Astrocyte (in vitro differentiated cells and primary cell): ENCODE data around the gene PARP9. TPM values are rescaled to one million over a fixed set of nuclear protein-coding genes. Genes with fewer than 3 reads are reported as not detected.

Experiments used
- DNase-seq: peaks from one replicate; pipeline ENCODE4 v3.0.0-alpha.2; 2010; ENCODE audit warnings: low read depth
- FAIRE-seq: peaks from 2 replicates; lab custom pipeline; 2011; peaks lifted over from hg19 to GRCh38; lab: Jason Lieb, UNC
- H2AFZ ChIP-seq: 2 replicates; pipeline ENCODE4 v1.6.0; 2012; ENCODE audit warnings: low read depth, low read length, inconsistent platforms
- H3K27ac ChIP-seq: 2 replicates; pipeline ENCODE4 v1.5.1; 2011; ENCODE audit warnings: low read depth, low read length, inconsistent platforms
- H3K27me3 ChIP-seq: 2 replicates; pipeline ENCODE4 v1.6.0; 2011; ENCODE audit warnings: low read length, inconsistent platforms; ENCODE audit not compliant: insufficient read depth
- H3K36me3 ChIP-seq: 2 replicates; pipeline ENCODE4 v1.5.1; 2011; ENCODE audit warnings: low read length, inconsistent platforms; ENCODE audit not compliant: insufficient read depth
- H3K4me1 ChIP-seq: 2 replicates; pipeline ENCODE4 v1.5.1; 2011; ENCODE audit warnings: low read length, inconsistent platforms; ENCODE audit not compliant: insufficient read depth
- H3K4me2 ChIP-seq: 2 replicates; pipeline ENCODE4 v1.6.0; 2012; ENCODE audit warnings: low read length, inconsistent platforms
- H3K4me3 ChIP-seq: 2 replicates; pipeline ENCODE4 v1.5.1; 2011; ENCODE audit warnings: low read depth, mild to moderate bottlenecking, low read length, inconsistent platforms; ENCODE audit not compliant: insufficient read depth
- H3K79me2 ChIP-seq: 2 replicates; pipeline ENCODE4 v1.6.0; 2012; ENCODE audit warnings: mild to moderate bottlenecking, low read length, inconsistent platforms; ENCODE audit not compliant: insufficient read depth
- H3K9ac ChIP-seq: 2 replicates; pipeline ENCODE4 v1.6.0; 2012; ENCODE audit warnings: mild to moderate bottlenecking, low read length, inconsistent platforms
- H3K9me3 ChIP-seq: 2 replicates; pipeline ENCODE4 v1.5.1; 2012; ENCODE audit warnings: low read depth, mild to moderate bottlenecking, low read length, inconsistent platforms; ENCODE audit not compliant: insufficient read depth
- H4K20me1 ChIP-seq: 2 replicates; pipeline ENCODE4 v1.6.0; 2012; ENCODE audit warnings: low read length, inconsistent platforms; ENCODE audit not compliant: insufficient read depth
- H3K27ac Mint-ChIP-seq: one replicate; pipeline ENCODE4 v1.8.0; 2021; ENCODE audit warnings: mild to moderate bottlenecking, mixed read lengths; ENCODE audit not compliant: unreplicated experiment
- H3K27me3 Mint-ChIP-seq: one replicate; pipeline ENCODE4 v1.8.0; 2021; ENCODE audit warnings: low read depth, mixed read lengths; ENCODE audit not compliant: unreplicated experiment
- H3K36me3 Mint-ChIP-seq: one replicate; pipeline ENCODE4 v1.8.0; 2021; ENCODE audit warnings: low read depth, mixed read lengths; ENCODE audit not compliant: unreplicated experiment
- H3K4me1 Mint-ChIP-seq: one replicate; pipeline ENCODE4 v1.8.0; 2021; ENCODE audit warnings: low read depth, mixed read lengths; ENCODE audit not compliant: unreplicated experiment
- H3K4me3 Mint-ChIP-seq: one replicate; pipeline ENCODE4 v1.8.0; 2021; ENCODE audit warnings: mild to moderate bottlenecking, moderate library complexity, mixed read lengths; ENCODE audit not compliant: unreplicated experiment
- H3K9me3 Mint-ChIP-seq: one replicate; pipeline ENCODE4 v1.8.0; 2021; ENCODE audit warnings: mild to moderate bottlenecking, mixed read lengths; ENCODE audit not compliant: unreplicated experiment
- EZH2 ChIP-seq: IDR thresholded peaks from 2 replicates; pipeline ENCODE4 v1.6.1; 2012; ENCODE audit warnings: mild to moderate bottlenecking, low read length, inconsistent platforms; ENCODE audit not compliant: insufficient read depth
- total RNA-seq: library from RNA; stranded (reverse); gene quantifications from 2 replicates; pipeline ENCODE4 v1.2.1, GENCODE V29; 2021
- TF ChIP-seq, protein P1 (sequence below): IDR thresholded peaks from 2 replicates; pipeline ENCODE4 v1.5.1; 2011; ENCODE audit warnings: low read depth, mild to moderate bottlenecking, inconsistent platforms, low read length, moderate library complexity; ENCODE audit not compliant: insufficient read depth

Gene PARP9
- total RNA-seq, 1 donor from 2014 or later, result 74.1 TPM

DNA sequence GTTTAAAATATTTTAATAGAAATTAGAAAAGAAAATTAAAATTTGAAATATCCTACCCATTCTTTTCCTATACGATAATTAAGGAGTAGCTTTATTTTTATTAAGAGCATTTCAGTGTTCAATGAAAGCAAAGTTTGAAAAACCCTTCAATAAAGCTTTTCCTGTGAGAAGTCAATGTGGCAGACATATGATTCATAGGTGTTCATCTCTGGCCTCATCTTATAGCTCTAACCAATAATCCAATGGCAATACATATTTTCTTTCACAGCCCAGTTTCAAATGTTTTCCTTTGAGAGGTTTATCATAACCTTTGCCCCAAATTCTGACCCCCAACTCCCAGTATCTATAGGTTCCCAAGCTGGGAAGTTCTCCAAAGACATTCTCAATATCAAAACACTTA, 57.6 kb downstream of the PARP9 start:
- Histone ChIP-seq H3K4me3 (no peak overlapping the region), H3K4me2 (no peak overlapping the region), H4K20me1 (peaks cover 96% of the 10 kb centered on the region), H3K9me3 (no peaks in the 10 kb centered on the region), H3K27me3 (no peaks in the 10 kb centered on the region), H2AFZ (no peak overlapping the region), H3K9ac (no peak overlapping the region), H3K4me1 (peaks cover 3% of the 10 kb centered on the region), H3K27ac (no peak overlapping the region), H3K79me2 (peaks cover 100% of the 10 kb centered on the region), H3K36me3 (no peaks in the 10 kb centered on the region)
- Mint-ChIP-seq H3K4me3 (no peak overlapping the region), H3K27me3 (no peaks in the 10 kb centered on the region), H3K9me3 (no peaks in the 10 kb centered on the region), H3K36me3 (peaks cover 5% of the 10 kb centered on the region), H3K27ac (no peak overlapping the region), H3K4me1 (peaks cover 41% of the 10 kb centered on the region)
- DNase-seq (no peak), FAIRE-seq (no peak)
- TF ChIP-seq EZH2, result no peak
- TF ChIP-seq, protein P1, sequence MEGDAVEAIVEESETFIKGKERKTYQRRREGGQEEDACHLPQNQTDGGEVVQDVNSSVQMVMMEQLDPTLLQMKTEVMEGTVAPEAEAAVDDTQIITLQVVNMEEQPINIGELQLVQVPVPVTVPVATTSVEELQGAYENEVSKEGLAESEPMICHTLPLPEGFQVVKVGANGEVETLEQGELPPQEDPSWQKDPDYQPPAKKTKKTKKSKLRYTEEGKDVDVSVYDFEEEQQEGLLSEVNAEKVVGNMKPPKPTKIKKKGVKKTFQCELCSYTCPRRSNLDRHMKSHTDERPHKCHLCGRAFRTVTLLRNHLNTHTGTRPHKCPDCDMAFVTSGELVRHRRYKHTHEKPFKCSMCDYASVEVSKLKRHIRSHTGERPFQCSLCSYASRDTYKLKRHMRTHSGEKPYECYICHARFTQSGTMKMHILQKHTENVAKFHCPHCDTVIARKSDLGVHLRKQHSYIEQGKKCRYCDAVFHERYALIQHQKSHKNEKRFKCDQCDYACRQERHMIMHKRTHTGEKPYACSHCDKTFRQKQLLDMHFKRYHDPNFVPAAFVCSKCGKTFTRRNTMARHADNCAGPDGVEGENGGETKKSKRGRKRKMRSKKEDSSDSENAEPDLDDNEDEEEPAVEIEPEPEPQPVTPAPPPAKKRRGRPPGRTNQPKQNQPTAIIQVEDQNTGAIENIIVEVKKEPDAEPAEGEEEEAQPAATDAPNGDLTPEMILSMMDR, result no peak

DNA sequence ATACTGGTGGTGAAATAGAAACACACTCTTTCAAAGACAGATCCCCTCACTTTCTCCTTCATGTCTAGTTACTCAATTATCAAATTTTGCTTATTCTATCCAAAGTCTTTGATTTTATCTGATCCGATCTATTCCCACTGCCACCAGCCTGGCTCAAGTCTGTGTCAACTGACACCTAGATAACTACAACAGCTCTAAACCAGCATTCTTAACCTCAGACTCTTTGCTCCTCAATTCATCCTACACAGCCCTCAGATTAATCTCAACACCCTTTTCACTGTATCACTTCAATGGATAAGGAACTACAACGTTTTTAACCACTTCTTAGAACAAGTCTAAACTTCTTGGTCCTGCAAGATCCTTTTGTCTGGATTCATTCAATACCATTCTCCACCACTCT, 58.4 kb downstream of the PARP9 start:
- H4K20me1 ChIP-seq, result peaks cover 96% of the 10 kb centered on the region
- no peak overlapping the region for H3K27ac Mint-ChIP-seq
- FAIRE-seq, result no peak

DNA sequence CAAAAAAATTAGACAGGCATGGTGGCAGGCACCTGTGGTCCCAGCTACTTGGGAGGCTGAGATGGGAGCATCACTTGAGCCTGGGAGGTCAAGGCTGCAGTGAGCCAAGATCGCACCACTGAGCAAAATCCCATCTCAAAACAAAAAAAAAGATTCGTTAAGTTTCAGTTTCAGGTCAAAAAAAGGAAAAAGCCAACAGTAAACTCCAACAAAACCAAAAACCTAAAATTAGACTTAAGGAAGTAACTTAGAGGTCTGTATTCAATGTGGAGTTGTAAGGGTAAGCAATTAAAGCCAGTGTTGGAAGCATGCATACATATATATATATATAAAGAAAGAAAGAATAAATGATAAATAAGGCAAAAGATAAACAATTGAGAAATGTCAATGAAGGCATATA, 61.2 kb downstream of the PARP9 start:
- no peak overlapping the region for H3K4me3 ChIP-seq
- TF ChIP-seq, protein P1, result no peak
- TF ChIP-seq EZH2, result no peak
- peaks cover under 1% of the 10 kb centered on the region for H3K4me1 ChIP-seq
- H2AFZ ChIP-seq, result no peak overlapping the region
- peaks cover 99% of the 10 kb centered on the region for H3K79me2 ChIP-seq
- Mint-ChIP-seq H3K27ac (no peak overlapping the region), H3K4me1 (peaks cover 38% of the 10 kb centered on the region), H3K4me3 (no peak overlapping the region), H3K36me3 (peaks cover 5% of the 10 kb centered on the region), H3K9me3 (no peaks in the 10 kb centered on the region), H3K27me3 (no peaks in the 10 kb centered on the region)
- FAIRE-seq (no peak), DNase-seq (no peak)
- H3K27me3 ChIP-seq, result no peaks in the 10 kb centered on the region
- H4K20me1 ChIP-seq, result peaks cover 95% of the 10 kb centered on the region
- H3K36me3 ChIP-seq, result no peaks in the 10 kb centered on the region
- no peak overlapping the region for H3K9ac ChIP-seq
- no peak overlapping the region for H3K4me2 ChIP-seq
- H3K9me3 ChIP-seq, result no peaks in the 10 kb centered on the region
- no peak overlapping the region for H3K27ac ChIP-seq

More for the DNA sequence above, 58.4 kb downstream of the PARP9 start:
- no peaks in the 10 kb centered on the region for H3K27me3 ChIP-seq
- Mint-ChIP-seq H3K4me3 (no peak overlapping the region), H3K27me3 (no peaks in the 10 kb centered on the region), H3K4me1 (peaks cover 43% of the 10 kb centered on the region), H3K36me3 (peaks cover 5% of the 10 kb centered on the region), H3K9me3 (no peaks in the 10 kb centered on the region)
- H2AFZ ChIP-seq, result no peak overlapping the region
- no peaks in the 10 kb centered on the region for H3K36me3 ChIP-seq
- H3K4me3 ChIP-seq, result no peak overlapping the region
- no peak overlapping the region for H3K27ac ChIP-seq
- H3K79me2 ChIP-seq, result peaks cover 100% of the 10 kb centered on the region
- no peak overlapping the region for H3K9ac ChIP-seq
- no peak for DNase-seq
- H3K4me1 ChIP-seq, result no peaks in the 10 kb centered on the region
- H3K4me2 ChIP-seq, result no peak overlapping the region
- no peaks in the 10 kb centered on the region for H3K9me3 ChIP-seq
- TF ChIP-seq, protein P1, result no peak
- TF ChIP-seq EZH2, result no peak
